Measurements from ENCODE around the gene MDN1.
"Not testable (repeated sequence)": the region's sequence is repeated elsewhere in the genome, so short reads cannot be mapped to it uniquely, and the experiment has no call there.

The MDN1 gene

DNA sequence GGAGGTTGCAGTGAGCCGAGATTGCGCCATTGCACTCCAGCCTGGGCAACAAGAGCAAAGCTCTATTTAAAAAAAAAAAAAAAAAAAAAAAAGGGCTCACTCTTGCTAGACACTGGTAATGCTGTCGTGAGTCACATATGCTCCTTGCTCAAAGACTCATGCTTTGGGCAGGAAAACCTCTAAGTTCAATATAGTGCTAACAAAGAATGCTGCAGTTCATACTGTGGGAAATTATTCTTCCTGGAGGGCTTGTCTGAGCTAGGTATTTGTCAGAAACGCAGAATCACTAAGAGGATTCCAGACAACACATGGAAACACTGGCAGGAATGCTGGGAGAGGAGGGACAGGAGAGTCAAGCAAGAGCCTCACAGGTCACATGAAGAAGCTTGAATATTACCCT is 178.8 kb downstream of the MDN1 start:
- no peak for DNase-seq

DNA sequence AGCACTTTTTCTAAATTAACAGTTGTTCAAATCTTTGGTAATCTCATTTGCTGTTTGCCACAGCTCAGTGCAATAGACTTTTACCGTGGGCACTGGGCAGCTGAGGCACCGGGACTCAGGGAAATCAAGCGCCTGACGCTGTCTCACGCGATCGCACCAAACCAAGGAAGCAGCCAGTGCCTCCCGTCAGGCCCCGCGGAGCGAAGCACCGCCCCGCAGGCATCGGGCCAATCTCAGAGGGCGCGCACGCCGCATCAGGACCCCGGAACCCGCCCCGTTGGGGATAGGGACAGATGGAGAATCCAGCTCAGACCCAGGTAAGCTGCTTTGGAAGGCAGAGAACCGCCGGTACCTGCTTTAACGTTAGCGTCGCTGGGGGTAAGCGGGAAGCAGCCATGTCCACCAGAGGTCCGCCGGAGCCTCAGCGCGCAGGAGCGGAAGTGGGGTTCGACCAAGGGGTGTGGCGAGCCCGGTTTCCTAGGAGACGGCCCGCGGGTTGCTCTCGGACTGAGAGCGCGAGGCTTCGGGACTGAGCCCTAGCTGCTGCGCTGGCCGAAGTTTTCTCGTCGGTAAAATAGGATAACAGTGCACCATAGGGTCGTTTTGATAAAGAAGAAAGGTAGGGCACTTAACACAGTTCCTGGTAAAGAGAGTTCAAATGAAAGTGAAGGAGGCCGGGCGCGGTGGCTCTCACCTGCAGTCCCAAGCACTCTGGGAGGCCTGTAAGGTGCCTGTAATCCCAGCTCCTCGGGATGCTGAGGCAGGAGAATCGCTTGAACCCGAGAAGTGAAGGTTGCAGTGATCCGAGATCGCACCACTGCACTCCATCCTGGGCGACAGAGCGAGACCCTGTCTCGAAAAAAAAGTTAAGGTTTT is 181.0 kb downstream of the MDN1 start, which contains the start of gene LYRM2:
LYRM2 (minus strand) TSS at position 428 of the 876 bp plus-strand sequence; CDS start at position 397, 31 bp downstream.
- DNase-seq = peak; percentile 84 to 90 (median 86)

DNA sequence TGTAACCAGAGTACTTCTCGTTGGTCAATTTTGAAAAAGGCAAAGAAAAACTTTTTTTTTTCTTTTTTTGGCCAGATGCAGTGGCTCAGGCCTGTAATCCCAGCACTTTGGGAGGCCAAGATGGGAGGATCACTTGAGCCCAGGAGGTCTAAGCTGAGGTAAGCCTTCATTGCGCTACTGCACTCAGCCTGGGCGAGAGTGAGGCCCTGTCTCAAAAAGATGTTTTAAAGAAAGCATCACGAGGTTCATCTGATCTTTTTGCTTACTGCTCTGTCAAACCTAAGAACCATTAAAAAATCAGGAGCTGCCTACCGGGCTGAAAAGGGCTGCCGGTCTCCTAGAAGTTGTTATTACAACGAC is 181.7 kb downstream of the MDN1 start:
- DNase-seq = no peak

DNA sequence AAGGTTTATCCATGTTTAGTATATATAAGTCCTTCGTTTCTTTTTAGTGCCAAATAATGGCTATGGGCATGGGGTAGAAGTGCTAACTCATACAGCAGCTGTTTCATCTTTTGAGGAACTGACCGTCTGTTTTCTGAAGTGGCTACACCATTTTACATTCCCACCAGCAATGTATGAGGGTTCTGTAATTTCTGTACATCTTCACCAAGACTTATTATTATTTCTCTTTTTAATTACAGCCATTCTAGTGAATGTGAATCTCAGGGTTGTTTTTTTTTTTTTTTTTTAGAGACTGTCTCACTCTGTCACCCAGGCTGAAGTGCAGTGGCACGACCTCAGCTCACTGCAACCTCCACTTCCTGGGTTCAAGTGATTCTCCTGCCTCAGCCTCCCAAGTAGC is 183.2 kb downstream of the MDN1 start:
- not testable (repeated sequence) for DNase-seq

DNA sequence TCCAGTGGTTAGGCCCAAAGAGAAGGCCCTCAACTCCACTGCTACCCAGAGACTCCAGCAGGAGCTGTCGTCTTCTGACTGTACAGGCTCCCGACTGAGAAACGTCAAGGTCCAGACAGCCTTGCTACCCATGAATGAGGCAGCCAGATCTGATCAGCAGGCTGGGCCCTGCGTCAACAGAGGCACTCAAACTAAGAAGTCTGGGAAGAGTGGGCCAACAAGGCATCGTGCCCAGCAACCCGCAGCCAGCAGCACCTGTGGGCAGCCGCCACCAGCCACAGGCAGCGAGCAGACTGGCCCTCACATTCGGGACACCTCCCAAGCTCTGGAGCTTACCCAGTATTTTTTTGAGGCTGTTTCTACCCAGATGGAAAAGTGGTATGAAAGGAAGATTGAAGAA is 189.1 kb downstream of the MDN1 start:
- no peak for DNase-seq

DNA sequence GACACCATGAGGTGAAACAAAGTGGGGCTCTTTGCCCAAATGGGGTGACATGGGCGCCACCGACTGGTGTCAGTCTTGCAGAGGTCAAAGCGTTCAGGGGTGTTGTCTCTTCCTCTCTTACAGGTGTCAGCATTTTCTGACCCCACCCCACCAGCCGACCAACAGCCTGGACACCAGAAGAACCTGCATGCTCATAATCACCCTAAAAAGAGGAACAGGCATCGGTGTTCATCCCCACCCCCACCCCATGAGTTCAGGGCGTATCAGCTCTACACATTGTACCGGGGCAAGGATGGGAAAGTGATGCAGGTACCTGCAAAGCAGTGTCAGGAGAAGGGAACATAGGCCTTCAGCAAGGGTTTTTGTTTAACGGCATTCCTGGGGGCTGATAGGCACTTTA is 195.8 kb downstream of the MDN1 start:
- no peak for DNase-seq

DNA sequence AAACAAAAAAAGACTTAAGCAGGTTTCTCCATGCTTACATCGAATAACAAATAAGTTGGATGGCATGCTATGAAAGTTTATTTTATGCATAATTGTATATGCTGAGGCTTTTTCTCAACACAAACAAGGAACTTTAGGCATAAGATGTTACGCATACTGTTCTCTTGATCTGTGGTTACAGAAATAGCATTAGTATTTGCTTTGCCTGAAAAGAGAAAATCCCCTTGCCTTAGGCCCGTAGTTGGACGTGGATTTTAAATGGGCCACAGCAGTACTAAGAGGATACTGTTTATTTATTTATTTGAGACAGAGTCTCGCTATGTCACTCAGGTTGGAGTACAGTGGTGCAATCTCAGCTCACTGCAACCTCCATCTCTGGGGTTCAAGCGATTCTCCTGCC is 200.0 kb downstream of the MDN1 start:
- no peak for DNase-seq

DNA sequence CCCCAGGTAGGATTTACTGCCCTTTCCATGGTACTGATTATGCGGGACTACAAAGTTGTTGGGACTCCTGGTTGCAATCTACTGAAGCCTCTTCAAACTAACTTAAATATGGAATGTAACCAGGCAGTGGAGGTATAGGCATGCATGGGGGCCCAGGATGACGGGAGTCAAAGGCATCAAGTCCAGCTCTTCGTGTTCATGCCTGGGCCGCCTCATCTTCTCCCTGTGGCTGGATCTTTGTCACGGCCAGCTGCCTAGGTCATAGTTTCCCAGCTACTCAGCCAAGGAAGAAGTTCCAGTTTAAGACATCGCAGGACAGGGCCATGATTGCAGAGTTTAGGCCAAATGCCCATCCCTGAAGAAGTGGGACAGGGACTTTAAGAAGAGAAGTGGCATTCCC is 201.6 kb downstream of the MDN1 start:
- DNase-seq = no peak

DNA sequence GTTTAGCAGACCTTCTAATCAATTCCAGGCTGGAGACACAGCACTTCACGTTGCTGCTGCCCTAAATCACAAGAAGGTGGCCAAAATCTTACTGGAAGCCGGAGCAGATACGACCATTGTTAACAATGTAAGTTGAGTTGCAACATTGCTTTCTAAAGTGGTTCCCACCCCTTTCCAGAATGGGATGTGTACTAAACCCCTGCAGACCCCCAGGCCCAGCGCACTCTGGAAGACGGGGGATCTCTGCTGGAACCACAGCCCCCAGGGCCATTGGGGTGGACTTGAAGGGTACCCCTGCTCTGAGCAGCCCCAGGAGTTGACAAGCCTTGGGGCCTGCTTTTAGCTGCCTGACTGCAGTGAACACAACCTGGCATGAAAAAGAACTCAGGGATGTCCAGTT is 203.1 kb downstream of the MDN1 start:
- no peak for DNase-seq

DNA sequence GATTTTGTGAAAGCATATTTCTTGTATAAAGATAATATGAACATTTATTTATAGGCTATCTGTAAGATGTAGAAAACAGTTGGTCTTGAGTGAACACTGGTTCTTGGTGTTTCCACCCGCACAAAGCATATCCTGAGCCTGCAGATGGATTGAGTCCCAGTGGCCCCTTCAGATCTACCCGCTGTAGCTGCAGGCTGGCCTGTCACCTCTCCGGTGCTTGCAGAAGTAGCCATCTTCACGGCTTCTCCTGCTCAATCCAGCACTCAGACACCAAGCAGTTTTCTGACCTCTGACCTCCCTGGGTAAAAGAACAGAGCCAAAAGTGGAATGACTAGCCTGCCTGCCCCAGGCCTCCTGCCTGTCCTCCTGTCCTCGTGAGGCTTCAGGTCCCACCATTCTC is 203.7 kb downstream of the MDN1 start:
- DNase-seq = no peak

DNA sequence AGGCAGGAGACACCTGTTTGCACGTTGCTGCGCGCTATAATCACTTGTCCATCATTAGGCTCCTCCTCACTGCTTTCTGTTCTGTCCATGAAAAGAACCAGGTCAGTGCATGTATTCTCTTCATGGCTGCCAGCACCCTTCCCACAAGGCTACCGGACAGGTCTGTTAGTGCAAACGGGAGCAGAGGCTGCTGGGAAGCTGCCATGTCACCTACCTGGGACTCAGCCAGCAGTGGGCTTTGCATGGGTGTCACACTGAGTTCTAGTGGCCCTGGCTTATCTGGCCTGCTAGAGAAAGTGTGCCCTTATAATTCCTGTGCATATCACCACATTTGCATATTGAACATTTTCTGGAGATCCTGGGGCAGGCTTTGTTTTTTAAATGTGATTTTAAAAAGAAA is 205.8 kb downstream of the MDN1 start:
- no peak for DNase-seq

DNA sequence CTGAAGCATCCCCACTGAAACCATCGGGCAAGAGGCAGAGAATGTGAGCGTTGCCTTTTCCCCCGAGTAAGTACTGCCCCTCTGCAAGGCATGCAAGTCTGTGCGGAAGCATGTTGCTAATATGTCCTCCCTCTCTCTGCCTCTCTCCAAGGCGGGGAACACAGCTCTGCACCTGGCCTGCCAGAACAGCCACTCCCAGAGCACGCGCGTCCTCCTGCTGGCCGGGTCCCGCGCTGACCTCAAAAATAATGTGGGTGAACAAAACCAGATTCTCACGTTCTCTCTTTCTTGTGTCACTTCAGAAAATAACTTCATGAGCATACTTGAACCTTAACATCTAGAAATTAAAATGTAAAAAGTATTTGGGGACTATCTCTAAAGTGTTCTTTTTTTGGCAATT is 207.5 kb downstream of the MDN1 start:
- DNase-seq = no peak

DNA sequence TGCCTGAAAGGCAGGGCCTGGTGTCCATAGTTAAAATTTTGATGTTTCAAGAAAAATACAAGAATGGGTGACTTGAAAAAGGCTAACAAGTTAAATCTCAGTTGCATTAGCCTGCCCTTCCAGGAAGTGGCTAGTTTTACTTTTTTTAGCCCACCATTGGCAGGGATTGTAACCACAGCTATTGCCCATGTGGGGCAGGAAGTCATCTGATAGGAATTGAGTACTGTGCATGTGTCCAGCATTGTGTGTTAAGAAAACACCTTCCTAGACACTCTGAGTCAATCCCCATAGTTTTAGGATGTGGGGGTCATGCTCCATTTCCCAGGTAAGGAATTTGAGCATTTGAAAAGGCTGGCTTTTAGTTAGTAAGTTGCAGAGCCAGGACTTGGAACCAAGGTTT is 207.9 kb downstream of the MDN1 start:
- DNase-seq = no peak

DNA sequence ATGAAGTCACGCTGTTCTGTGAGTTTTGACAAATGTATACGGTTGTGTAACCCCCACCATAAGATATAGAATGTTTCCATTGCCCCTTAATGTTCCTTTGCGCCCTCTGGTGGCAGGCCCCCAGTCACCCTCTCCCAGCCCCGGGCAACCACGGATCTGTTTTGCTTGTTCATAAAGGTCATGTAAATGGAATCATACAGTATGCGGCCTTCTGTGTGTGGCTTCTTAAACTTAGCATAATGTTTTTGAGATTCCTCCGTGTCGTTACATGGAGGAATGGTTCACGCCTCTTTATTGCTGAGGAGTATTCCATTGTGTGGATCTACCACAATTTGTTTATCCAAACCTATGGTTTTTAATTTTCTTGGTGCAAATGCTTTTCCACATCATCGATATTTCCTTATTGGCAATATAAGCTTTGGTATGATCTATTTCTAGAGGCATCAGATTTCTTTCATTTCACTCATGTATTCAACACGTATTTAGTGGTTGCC is 209.4 kb downstream of the MDN1 start:
- DNase-seq = peak; percentile 56 to 68 (median 62)

DNA sequence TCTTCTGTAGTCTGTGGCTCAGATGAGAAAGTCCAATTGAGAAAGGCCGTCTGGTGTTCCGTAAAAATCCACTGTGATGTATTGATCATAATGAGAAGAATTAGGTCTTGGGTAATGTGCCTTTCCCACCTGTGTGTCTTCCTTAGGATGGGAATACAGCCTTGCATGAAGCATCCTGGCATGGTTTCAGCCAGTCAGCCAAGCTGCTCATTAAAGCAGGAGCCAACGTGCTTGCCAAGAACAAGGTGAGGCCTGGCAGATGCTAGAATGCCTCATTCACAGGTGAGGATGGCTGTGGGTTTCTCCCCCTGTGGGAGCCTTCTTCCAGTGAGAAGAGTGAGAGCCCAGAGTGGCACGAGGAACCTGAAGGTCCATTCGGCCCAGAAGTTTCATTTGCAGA is 213.7 kb downstream of the MDN1 start:
- no peak for DNase-seq

DNA sequence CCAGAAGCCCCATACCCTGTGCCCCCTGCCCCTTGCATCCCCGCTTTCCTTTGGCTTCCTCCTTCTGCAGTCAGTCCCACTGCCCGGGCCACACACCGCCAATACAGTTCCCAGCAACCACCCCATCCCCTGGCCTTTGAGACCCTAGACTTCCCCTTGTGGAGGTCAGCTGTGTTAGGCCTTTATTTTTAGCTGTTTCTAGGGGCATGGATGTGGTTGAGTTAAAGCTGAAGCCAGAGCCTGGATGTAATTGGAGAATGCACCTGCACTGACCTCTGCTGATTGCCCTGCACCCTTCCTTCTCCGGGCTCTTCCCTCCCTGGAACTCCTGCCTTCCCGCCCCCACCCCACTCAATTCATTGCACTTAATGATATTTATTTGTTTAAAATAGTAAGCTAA is 214.9 kb downstream of the MDN1 start:
- no peak for DNase-seq

DNA sequence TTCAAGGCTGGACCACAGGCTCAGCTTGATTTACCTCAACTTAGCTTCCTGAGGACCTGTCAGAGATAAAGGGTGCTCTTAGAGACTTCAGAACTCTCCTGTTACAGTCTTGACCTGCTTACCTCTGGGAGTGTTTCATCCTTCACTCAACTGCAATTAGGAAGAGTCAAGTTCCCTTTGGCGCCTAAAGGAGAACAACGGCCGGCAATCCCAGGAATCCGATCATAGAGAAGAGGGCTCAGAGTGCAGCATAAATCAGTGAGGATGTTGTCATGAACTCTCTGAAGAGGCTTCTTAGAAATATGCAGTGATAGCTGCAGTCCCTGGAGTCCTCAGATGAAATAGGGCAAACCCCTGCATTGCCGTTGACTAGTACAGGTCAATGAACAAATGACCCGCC is 217.4 kb downstream of the MDN1 start:
- no peak for DNase-seq

DNA sequence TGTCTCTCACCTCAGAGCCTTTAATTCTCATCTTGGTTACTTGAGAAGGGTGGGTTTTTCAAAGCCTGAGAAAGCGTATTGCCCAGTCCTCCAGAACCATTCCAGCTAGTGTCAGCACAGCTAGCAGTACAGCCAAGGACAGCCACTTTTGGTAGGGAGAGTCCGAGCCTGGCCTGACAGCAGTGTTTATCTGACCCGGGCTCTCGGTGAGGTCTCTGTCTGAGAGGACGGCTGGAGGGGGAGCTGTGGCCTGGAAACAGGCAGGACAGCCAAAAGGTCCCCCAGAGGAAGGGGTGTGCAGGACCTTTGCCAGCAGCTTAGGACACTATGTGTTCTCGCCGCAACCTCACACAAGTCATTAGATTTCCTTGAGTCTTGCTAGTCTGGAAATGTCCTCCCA is 219.9 kb downstream of the MDN1 start:
- no peak for DNase-seq

DNA sequence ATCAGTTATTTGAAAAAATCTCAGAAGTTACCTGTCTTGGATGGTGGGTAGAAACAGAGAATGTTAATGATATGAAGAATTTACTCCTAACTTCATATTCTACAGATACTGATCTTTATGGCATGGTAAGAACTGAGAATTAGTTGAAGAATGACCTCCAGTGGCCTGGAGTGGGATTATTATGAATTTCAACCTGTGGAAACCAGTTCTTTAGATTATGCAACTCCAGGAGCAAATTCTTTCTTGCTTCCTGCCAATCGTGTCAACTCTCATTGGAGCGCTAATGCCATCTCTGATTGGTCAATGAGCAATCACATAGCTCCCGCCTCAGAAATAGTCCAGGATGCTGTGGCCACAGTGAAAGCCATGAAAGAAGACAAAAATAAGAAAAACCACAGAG is 221.6 kb downstream of the MDN1 start:
- no peak for DNase-seq

DNA sequence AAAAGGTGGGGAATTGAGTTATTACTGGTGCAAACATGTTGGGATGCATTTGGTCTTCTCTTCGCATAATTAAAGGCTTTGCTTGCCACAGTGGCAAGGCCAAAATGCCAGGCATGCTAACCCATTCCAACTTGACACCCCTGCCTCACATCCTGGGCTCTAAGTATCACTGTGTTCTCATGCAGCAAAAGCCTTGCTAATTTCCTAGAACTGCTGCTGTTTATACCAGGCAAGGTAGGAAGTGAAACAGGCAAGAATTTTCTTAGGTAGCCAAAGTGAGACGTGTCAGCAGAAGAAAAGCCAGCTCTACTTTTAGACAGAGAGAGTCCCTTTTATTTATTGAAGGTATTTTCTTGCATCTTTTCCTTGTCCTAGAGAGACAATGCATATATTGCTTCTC is 222.2 kb downstream of the MDN1 start:
- no peak for DNase-seq

DNA sequence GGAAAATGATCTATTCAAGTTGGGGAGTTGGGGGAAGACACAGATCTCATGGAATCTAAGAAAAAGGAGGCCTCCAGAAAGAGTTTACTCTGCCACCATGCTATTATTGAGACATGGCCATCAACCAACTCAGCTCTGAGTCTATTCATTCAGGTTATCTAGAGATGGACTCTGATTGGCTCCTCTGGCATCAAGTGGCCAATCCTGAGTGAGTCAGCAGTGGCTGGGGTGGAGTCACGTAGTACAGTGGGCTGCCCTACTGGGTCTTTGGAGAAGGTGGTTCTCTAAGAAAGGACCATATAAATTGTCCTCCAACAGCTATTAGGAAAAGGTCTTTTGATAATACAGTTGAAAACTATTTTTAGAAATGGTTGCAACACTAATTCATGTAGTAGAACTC is 223.1 kb downstream of the MDN1 start:
- no peak for DNase-seq

DNA sequence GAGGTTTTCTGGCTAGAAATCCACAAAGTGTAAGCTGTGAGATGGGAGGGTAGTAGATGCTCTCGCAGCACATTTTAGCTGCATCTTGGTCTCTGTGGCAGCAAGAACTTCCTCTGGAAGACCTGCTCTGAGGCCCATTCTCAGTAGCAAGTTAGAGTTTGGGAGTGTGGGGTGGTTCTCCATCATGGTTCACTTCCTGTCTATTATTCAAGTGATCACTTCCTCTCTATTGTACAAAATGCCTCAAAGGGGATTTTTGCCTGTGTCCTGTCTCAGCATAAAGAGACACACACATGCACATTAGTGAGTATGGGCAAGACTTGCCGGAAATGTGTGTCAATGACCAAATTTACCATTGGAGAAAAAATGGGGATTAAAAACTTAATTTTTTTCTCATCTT is 223.5 kb downstream of the MDN1 start:
- no peak for DNase-seq

Measured in activated CD4-positive, CD25-positive, alpha-beta regulatory T cell (primary cell).